Epithelial cell of esophagus (primary cell): Measurements from ENCODE around the gene PANX2.

Source experiments
- DNase-seq: peaks from one replicate; pipeline ENCODE4 v3.0.0; 2010; ENCODE audit warnings: low read depth
- H3K4me3 ChIP-seq: 2 replicates; pipeline ENCODE4 v1.5.1; 2011; ENCODE audit warnings: mild to moderate bottlenecking, low read length, control low read depth
- CTCF ChIP-seq: IDR thresholded peaks from 2 replicates; pipeline ENCODE4 v1.5.1; 2011; ENCODE audit warnings: low read depth, mild to moderate bottlenecking, low read length, control low read depth, inconsistent platforms; ENCODE audit not compliant: insufficient read depth; ENCODE audit errors: missing control alignments

PANX2 gene

GRCh38 chr22:50169181-50169759 is 1.3 kb upstream of the PANX2 start:
- no peak for TF ChIP-seq CTCF
- no peak overlapping the region for H3K4me3 ChIP-seq
- no peak for DNase-seq

- peak overlapping the region; percentile 26 for H3K4me3 ChIP-seq
- peak; percentile 32 for DNase-seq
- TF ChIP-seq CTCF, result no peak
These were observed 673 bp upstream of the PANX2 start for GRCh38 chr22:50169774-50170341.

GRCh38 chr22:50171319-50171964 is 911 bp downstream of the PANX2 start:
- no peak overlapping the region for H3K4me3 ChIP-seq
- no peak for DNase-seq
- no peak for TF ChIP-seq CTCF

GRCh38 chr22:50171965-50172421 is 1.5 kb downstream of the PANX2 start:
- no peak overlapping the region for H3K4me3 ChIP-seq
- TF ChIP-seq CTCF, result no peak
- DNase-seq, result no peak

GRCh38 chr22:50173311-50173982 is 2.9 kb downstream of the PANX2 start:
- TF ChIP-seq CTCF, result no peak
- DNase-seq, result no peak
- no peak overlapping the region for H3K4me3 ChIP-seq

- DNase-seq, result no peak
- no peak for TF ChIP-seq CTCF
- H3K4me3 ChIP-seq, result no peak overlapping the region
These were observed 3.4 kb downstream of the PANX2 start for GRCh38 chr22:50173983-50174355.
